A549 (cell line): ENCODE measurements around the gene ARL4A.

Experiments used
- CBX8 ChIP-seq: fragments of 200-600 bp; sonication (generic); IDR thresholded peaks from 2 replicates; pipeline ENCODE4 v1.6.1; 2016
- CTCF ChIP-seq: fragments of >200 bp; sonication (Bioruptor Twin); formaldehyde crosslinking; IDR thresholded peaks from 3 replicates; pipeline ENCODE4 v1.5.1; 2016
- ESRRA ChIP-seq: fragments of 150-350 bp; IDR thresholded peaks from 2 replicates; pipeline ENCODE4 v1.6.1; 2014; ENCODE audit warnings: mild to moderate bottlenecking, low read length, borderline replicate concordance
- HMGXB4 ChIP-seq: fragments of 250-450 bp; sonication (Bioruptor Pico); IDR thresholded peaks from 2 replicates; pipeline ENCODE4 v1.5.0; 2021; ENCODE audit warnings: mild to moderate bottlenecking, moderate library complexity, borderline replicate concordance
- JUNB ChIP-seq: fragments of >200 bp; sonication (Bioruptor Twin); formaldehyde crosslinking; IDR thresholded peaks from 2 replicates; pipeline ENCODE4 v1.6.1; 2016
- MAFK ChIP-seq: fragments of 450-650 bp; IDR thresholded peaks from 2 replicates; pipeline ENCODE4 v1.6.1; 2014; ENCODE audit not compliant: partially characterized antibody
- RAD21 ChIP-seq, 2 experiments: fragments of >200 bp in 1 of 2; sonication (Bioruptor Twin) in 1 of 2; formaldehyde crosslinking in 1 of 2; IDR thresholded peaks in 1 of 2; conservative IDR thresholded peaks in 1 of 2; 2 replicates in 1 of 2; 3 replicates in 1 of 2; pipeline ENCODE4 v1.6.1; 2012 to 2018; ENCODE audit warnings: inconsistent platforms in 1 of 2
- USF2 ChIP-seq: fragments of 450-650 bp; IDR thresholded peaks from 2 replicates; pipeline ENCODE4 v1.6.1; 2014; ENCODE audit warnings: antibody characterized with exemption

- TF ChIP-seq CTCF (peak; percentile 64), CBX8 (no peak), RAD21 (conservative IDR thresholded peaks at IDR 0.05 in 1 of 2, IDR thresholded peaks at IDR 0.05 in 1 of 2) (peak; percentile 64 to 70), ESRRA (no peak), HMGXB4 (no peak), MAFK (no peak), JUNB (no peak), USF2 (no peak)
Measured at GRCh38 chr7:12683678-12684585, 3.5 kb upstream of the ARL4A start.
